ENCODE data around the gene ENPP7. TPM values are rescaled to one million over a fixed set of nuclear protein-coding genes. Genes with fewer than 3 reads are reported as not detected.

ENPP7 gene
- polyA plus RNA-seq, 1 donor (not counting 4 experiments of a cell fraction or from before 2014, with no cell fraction given), result not detected

DNA sequence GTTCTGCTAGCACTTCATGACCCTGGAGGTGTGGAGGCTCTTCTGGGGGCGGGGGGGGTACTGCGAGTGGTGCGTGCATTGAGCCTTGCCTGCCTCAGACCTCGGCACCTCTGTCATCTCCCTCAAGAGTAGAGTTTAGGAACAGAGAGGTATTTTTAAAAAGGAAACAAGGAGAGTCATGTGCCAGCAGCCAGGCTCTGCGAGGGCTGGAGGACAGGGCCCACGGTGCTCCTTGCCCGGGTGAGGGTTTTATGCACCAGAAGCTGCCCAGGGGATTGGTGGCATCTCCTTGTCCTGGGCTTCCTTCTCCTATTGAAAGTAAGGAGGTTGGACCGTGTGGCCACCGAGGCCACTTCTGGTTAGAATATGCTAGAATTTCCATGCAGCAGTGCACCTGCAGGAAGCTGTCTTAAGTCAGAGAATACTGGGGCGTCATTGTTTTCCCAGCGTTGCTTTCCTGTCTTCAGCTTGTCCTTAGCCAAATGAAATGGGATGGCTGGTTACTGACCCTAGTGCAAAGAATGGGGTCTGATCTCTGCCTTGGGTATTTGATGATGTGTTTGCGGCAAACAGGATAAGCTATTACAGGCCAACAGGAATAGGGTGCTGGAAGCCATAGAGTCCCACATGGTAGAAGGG lies 50.4 kb downstream of the ENPP7 start:
- FAIRE-seq, result no peak
- dilution Hi-C loops (cut with MboI; ENCODE audit: extremely low pct_ligation_motif_present, low sequenced_read_pairs), result no loop called here
- Histone ChIP-seq H3K9me1 (ENCODE audit: control insufficient read depth, extremely low read depth, insufficient read depth, low read length) (no peaks in the 10 kb centered on the region), H3K4me1 (ENCODE audit: control insufficient read depth, extremely low read depth, insufficient read depth, low read length) (peaks cover 13% of the 10 kb centered on the region), H3K36me3 (ENCODE audit: control insufficient read depth in 2 of 2, extremely low read depth in 1 of 2, insufficient read depth in 2 of 2, low read length in 2 of 2) (no peaks in the 10 kb centered on the region), H3K79me2 (ENCODE audit: control insufficient read depth, insufficient read depth, low read length) (no peaks in the 10 kb centered on the region), H4K20me1 (ENCODE audit: control insufficient read depth, extremely low read depth, insufficient read depth, low read length) (no peaks in the 10 kb centered on the region), H2AFZ (ENCODE audit: control insufficient read depth, low read length) (no peak overlapping the region), H3K27me3 (ENCODE audit: control insufficient read depth, extremely low read depth, insufficient read depth, low read length) (peaks cover 10% of the 10 kb centered on the region), H3K4me2 (ENCODE audit: control insufficient read depth, extremely low read depth, insufficient read depth, low read depth, low read length) (no peak overlapping the region), H3K9me3 (ENCODE audit: control insufficient read depth, low read depth, low read length) (no peaks in the 10 kb centered on the region), H3K27ac (ENCODE audit: control insufficient read depth, insufficient read depth, low read length) (no peak overlapping the region), H3K4me3 (ENCODE audit: control insufficient read depth in 2 of 3, extremely low read depth in 1 of 3, insufficient read depth in 2 of 3, low read depth in 1 of 3, low read length in 3 of 3) (no peak overlapping the region), H3K9ac (ENCODE audit: control insufficient read depth, extremely low read depth, insufficient read depth, low read length) (no peak overlapping the region)
- TF ChIP-seq CTCF (optimal IDR thresholded peaks at IDR 0.05 in 1 of 3, IDR thresholded peaks at IDR 0.05 in 1 of 3, conservative IDR thresholded peaks at IDR 0.05 in 1 of 3; ENCODE audit: extremely low read depth in 1 of 3, insufficient read depth in 2 of 3, low read length in 3 of 3) (no peak), EZH2 (IDR thresholded peaks at IDR 0.05; ENCODE audit: low read length) (no peak)
- no peak for DNase-seq (ENCODE audit: low read depth, low spot score)

DNA sequence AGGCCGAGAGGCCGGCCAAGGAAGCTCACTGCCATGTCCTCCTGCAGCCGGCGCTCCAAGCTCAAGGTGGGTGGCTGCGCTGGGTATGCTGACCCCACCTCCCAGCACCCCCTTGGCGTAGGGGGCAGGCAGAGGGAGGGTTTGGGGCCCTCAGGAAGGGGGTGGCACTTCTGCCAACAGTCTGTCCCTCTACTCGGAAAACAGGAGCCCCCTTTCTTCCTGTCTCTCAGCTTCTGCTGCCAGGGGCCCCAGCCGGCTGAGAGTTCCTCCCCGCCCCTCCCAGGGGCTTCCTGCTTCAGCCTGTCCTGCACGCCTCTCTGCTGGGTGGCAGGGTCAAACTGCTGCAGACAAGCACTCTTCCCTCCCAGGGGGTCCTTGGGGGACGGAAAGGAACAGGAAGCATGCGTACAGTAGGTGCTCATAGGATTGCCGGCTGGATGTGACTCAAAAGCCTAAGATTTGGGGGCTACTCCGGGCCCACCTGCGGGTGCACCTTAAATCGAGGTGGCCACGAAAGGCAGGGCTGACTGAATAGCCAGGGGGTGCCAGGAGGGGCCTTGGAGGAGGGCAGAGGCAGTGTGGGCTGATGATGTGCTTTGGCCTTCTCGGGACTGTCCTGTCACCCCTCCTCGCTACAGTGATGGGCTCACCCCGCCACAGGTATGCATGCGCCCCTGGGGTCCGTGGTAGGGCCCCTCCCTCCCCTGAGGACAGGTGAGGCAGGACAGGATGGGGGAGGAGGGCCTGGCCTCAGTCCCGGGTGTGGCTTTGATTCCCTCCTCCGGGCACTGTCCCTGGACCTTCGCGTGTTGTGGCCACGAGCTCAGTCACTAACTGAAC lies 51.2 kb downstream of the ENPP7 start:
- Histone ChIP-seq H3K9me3 (ENCODE audit: control insufficient read depth, low read depth, low read length) (no peaks in the 10 kb centered on the region), H3K79me2 (ENCODE audit: control insufficient read depth, insufficient read depth, low read length) (no peaks in the 10 kb centered on the region), H3K4me2 (ENCODE audit: control insufficient read depth, extremely low read depth, insufficient read depth, low read depth, low read length) (no peak overlapping the region), H3K27me3 (ENCODE audit: control insufficient read depth, extremely low read depth, insufficient read depth, low read length) (peaks cover 10% of the 10 kb centered on the region), H3K9me1 (ENCODE audit: control insufficient read depth, extremely low read depth, insufficient read depth, low read length) (no peaks in the 10 kb centered on the region), H2AFZ (ENCODE audit: control insufficient read depth, low read length) (no peak overlapping the region), H3K4me1 (ENCODE audit: control insufficient read depth, extremely low read depth, insufficient read depth, low read length) (peaks cover 13% of the 10 kb centered on the region), H3K36me3 (ENCODE audit: control insufficient read depth in 2 of 2, extremely low read depth in 1 of 2, insufficient read depth in 2 of 2, low read length in 2 of 2) (no peaks in the 10 kb centered on the region), H3K4me3 (ENCODE audit: control insufficient read depth in 2 of 3, extremely low read depth in 1 of 3, insufficient read depth in 2 of 3, low read depth in 1 of 3, low read length in 3 of 3) (no peak overlapping the region), H3K9ac (ENCODE audit: control insufficient read depth, extremely low read depth, insufficient read depth, low read length) (no peak overlapping the region), H4K20me1 (ENCODE audit: control insufficient read depth, extremely low read depth, insufficient read depth, low read length) (no peaks in the 10 kb centered on the region), H3K27ac (ENCODE audit: control insufficient read depth, insufficient read depth, low read length) (no peak overlapping the region)
- no peak for TF ChIP-seq CTCF (optimal IDR thresholded peaks at IDR 0.05 in 1 of 3, IDR thresholded peaks at IDR 0.05 in 1 of 3, conservative IDR thresholded peaks at IDR 0.05 in 1 of 3; ENCODE audit: extremely low read depth in 1 of 3, insufficient read depth in 2 of 3, low read length in 3 of 3)
- no peak for TF ChIP-seq EZH2 (IDR thresholded peaks at IDR 0.05; ENCODE audit: low read length)
- DNase-seq (ENCODE audit: low read depth, low spot score) (no peak), FAIRE-seq (no peak)
- dilution Hi-C loops (cut with MboI; ENCODE audit: extremely low pct_ligation_motif_present, low sequenced_read_pairs), result no loop called here
